Neuronal stem cell (in vitro differentiated cells): ENCODE data around the gene PLCG1. TPM values are rescaled to one million over a fixed set of nuclear protein-coding genes. Genes with fewer than 3 reads are reported as not detected.

ENCODE experiments used
- DNase-seq: peaks from one replicate; pipeline ENCODE4 v3.0.0-alpha.2; 2013; ENCODE audit warnings: low spot score
- H2AFZ ChIP-seq: one replicate; pipeline ENCODE4 v1.6.1; 2013; ENCODE audit warnings: mild to moderate bottlenecking, low read length, inconsistent platforms
- H2AK5ac ChIP-seq: 2 replicates; pipeline ENCODE4 v1.6.1; 2013; ENCODE audit warnings: low read depth, mild to moderate bottlenecking, inconsistent platforms, low read length, moderate library complexity, mixed read lengths
- H2BK120ac ChIP-seq: 2 replicates; pipeline ENCODE4 v1.6.1; 2013; ENCODE audit warnings: low read depth, mild to moderate bottlenecking, inconsistent platforms, low read length, moderate library complexity, mixed read lengths
- H2BK12ac ChIP-seq: one replicate; pipeline ENCODE4 v1.6.1; 2013; ENCODE audit warnings: low read length, inconsistent platforms
- H2BK15ac ChIP-seq: 2 replicates; pipeline ENCODE4 v1.6.1; 2013; ENCODE audit warnings: mild to moderate bottlenecking, low read length, inconsistent platforms, mixed read lengths
- H2BK5ac ChIP-seq: one replicate; pipeline ENCODE4 v1.6.1; 2013; ENCODE audit warnings: inconsistent platforms, mild to moderate bottlenecking, low read length, moderate library complexity
- H3K14ac ChIP-seq: one replicate; pipeline ENCODE4 v1.6.1; 2013; ENCODE audit warnings: low read length, inconsistent platforms
- H3K18ac ChIP-seq: 2 replicates; pipeline ENCODE4 v1.6.1; 2013; ENCODE audit warnings: low read length, inconsistent platforms
- H3K23ac ChIP-seq: 2 replicates; pipeline ENCODE4 v1.6.1; 2013; ENCODE audit warnings: low read depth, mild to moderate bottlenecking, mixed read lengths, low read length, inconsistent platforms; ENCODE audit not compliant: poor library complexity
- H3K27ac ChIP-seq: replicated peaks from 3 replicates; pipeline ENCODE4 v1.5.1; 2013; ENCODE audit warnings: low read length, inconsistent platforms
- H3K27me3 ChIP-seq, 3 experiments: 2 replicates each; pipeline ENCODE4 v1.6.1; 2013; ENCODE audit warnings: low read length in 3 of 3, mild to moderate bottlenecking in 2 of 3, inconsistent platforms in 1 of 3, low read depth in 1 of 3, mixed read lengths in 1 of 3, moderate library complexity in 1 of 3; ENCODE audit not compliant: control insufficient read depth in 3 of 3, insufficient read depth in 3 of 3
- H3K36me3 ChIP-seq, 2 donors: replicated peaks in 1 of 2; 2 replicates each; pipeline ENCODE4 v1.6.1; 2013; ENCODE audit warnings: low read length in 2 of 2; ENCODE audit not compliant: control insufficient read depth in 2 of 2, insufficient read depth in 2 of 2
- H3K4ac ChIP-seq: 2 replicates; pipeline ENCODE4 v1.6.1; 2013; ENCODE audit warnings: inconsistent platforms, mild to moderate bottlenecking, low read length, moderate library complexity
- H3K4me1 ChIP-seq, 2 donors: 1 replicate in 1 of 2; 2 replicates in 1 of 2; pipeline ENCODE4 v1.6.1; 2013; ENCODE audit warnings: low read length in 2 of 2, low read depth in 1 of 2; ENCODE audit not compliant: control insufficient read depth in 2 of 2, insufficient read depth in 1 of 2
- H3K4me2 ChIP-seq: one replicate; pipeline ENCODE4 v1.6.1; 2013; ENCODE audit warnings: mild to moderate bottlenecking, low read length, inconsistent platforms; ENCODE audit not compliant: insufficient read depth, poor library complexity, severe bottlenecking
- H3K4me3 ChIP-seq, 2 donors: 2 replicates each; pipeline ENCODE4 v1.5.1; 2013; ENCODE audit warnings: low read length in 2 of 2, mild to moderate bottlenecking in 2 of 2, inconsistent platforms in 1 of 2, moderate library complexity in 1 of 2
- H3K79me1 ChIP-seq: one replicate; pipeline ENCODE4 v1.6.1; 2013; ENCODE audit warnings: low read depth, mild to moderate bottlenecking, inconsistent platforms, low read length, moderate library complexity
- H3K9ac ChIP-seq: one replicate; pipeline ENCODE4 v1.6.1; 2013; ENCODE audit warnings: mild to moderate bottlenecking, low read depth, low read length, inconsistent platforms; ENCODE audit not compliant: poor library complexity
- H3K9me3 ChIP-seq, 2 donors: replicated peaks in 1 of 2; 2 replicates each; pipeline versions ENCODE3 to v1.6.1; 2013; ENCODE audit warnings: low read length in 2 of 2, mild to moderate bottlenecking in 2 of 2, inconsistent platforms in 1 of 2, low read depth in 1 of 2, mixed read lengths in 1 of 2, moderate library complexity in 1 of 2; ENCODE audit not compliant: control insufficient read depth in 2 of 2, insufficient read depth in 1 of 2
- H4K8ac ChIP-seq: one replicate; pipeline ENCODE4 v1.6.1; 2013; ENCODE audit warnings: low read depth, mild to moderate bottlenecking, inconsistent platforms, low read length, moderate library complexity
- H4K91ac ChIP-seq: one replicate; pipeline ENCODE4 v1.6.1; 2013; ENCODE audit warnings: low read length, low read depth, mild to moderate bottlenecking, inconsistent platforms; ENCODE audit not compliant: poor library complexity
- WGBS, 2 donors: extraction: QIAGEN DNeasy Blood & Tissue Kit; methylation state at CpG; one replicate each; pipeline ENCODE4 v1.1.7; 2013; ENCODE audit warnings: missing lambda C conversion rate in 2 of 2, mixed read lengths in 1 of 2; ENCODE audit not compliant: insufficient read length in 2 of 2, insufficient replicate concordance in 1 of 2; ENCODE audit errors: extremely low coverage in 2 of 2; 5-methylcytosine and 5-hydroxymethylcytosine counted together
- polyA plus RNA-seq, 2 experiments: library from polyadenylated mRNA; stranded (reverse); fragments of 200-250 nt; gene quantifications; one replicate each; pipeline ENCODE4 v1.2.3, GENCODE V29; 2013

Gene PLCG1
- polyA plus RNA-seq (2013, experiment 1 of 2), result 138 TPM
- 134 TPM for polyA plus RNA-seq (2013, experiment 2 of 2)

- DNase-seq, result peak; percentile 86
- Histone ChIP-seq H3K9me3 (no peaks in the 10 kb centered on the region), H2BK120ac (peak within 1 kb of the TSS; percentile 93), H3K27me3 (no peaks in the 10 kb centered on the region), H2BK15ac (no peak within 1 kb of the TSS), H2BK12ac (no peak within 1 kb of the TSS), H3K4ac (peak within 1 kb of the TSS; percentile 93), H2AK5ac (peak within 1 kb of the TSS; percentile 89), H3K79me1 (peaks cover 6% of the 10 kb centered on the region), H3K18ac (peak within 1 kb of the TSS; percentile 99), H3K14ac (peak within 1 kb of the TSS; percentile 99), H3K23ac (peak within 1 kb of the TSS; percentile 78), H4K91ac (peak within 1 kb of the TSS; percentile 93), H3K27ac (peak within 1 kb of the TSS; percentile 91), H3K9ac (peak within 1 kb of the TSS; percentile 100), H3K4me1 (peaks cover 27% of the 10 kb centered on the region in 2 donors), H2BK5ac (peak within 1 kb of the TSS; percentile 93), H3K36me3 (peaks cover 10 to 37% of the 10 kb centered on the region in 2 donors), H4K8ac (peak within 1 kb of the TSS; percentile 92), H3K4me2 (peak within 1 kb of the TSS; percentile 85), H3K4me3 (peak within 1 kb of the TSS; percentile 85 to 99), H2AFZ (peak within 1 kb of the TSS; percentile 95)
- WGBS, 2 donors, result no CpG with 5 or more reads among the region's 121 CpGs
These were observed at the start of gene PLCG1 for GRCh38 chr20:41136680-41137613. Gene PLCG1 (plus strand): TSS chr20:41137543. CDS start chr20:41137642, 99 bp downstream.

- H3K4me3 ChIP-seq, result no peak overlapping the region
- H3K9ac ChIP-seq, result no peak overlapping the region
- no peak overlapping the region for H2BK5ac ChIP-seq
- no peaks in the 10 kb centered on the region for H3K4me1 ChIP-seq
- H2BK15ac ChIP-seq, result no peak overlapping the region
- H3K4ac ChIP-seq, result no peak overlapping the region
- no peak overlapping the region for H3K27ac ChIP-seq
- H2AK5ac ChIP-seq, result no peak overlapping the region
- H3K4me2 ChIP-seq, result no peak overlapping the region
- no peak overlapping the region for H3K23ac ChIP-seq
- H3K27me3 ChIP-seq, result no peaks in the 10 kb centered on the region
- no peak overlapping the region for H4K8ac ChIP-seq
- no peak overlapping the region for H2AFZ ChIP-seq
- DNase-seq, result no peak
- H2BK120ac ChIP-seq, result no peak overlapping the region
- no peaks in the 10 kb centered on the region for H3K79me1 ChIP-seq
- H3K18ac ChIP-seq, result no peak overlapping the region
- no peak overlapping the region for H4K91ac ChIP-seq
- H3K14ac ChIP-seq, result no peak overlapping the region
- no peaks in the 10 kb centered on the region for H3K9me3 ChIP-seq
- WGBS, 2 donors, result no CpG with 5 or more reads among the region's 3 CpGs
- peaks cover 10 to 91% of the 10 kb centered on the region in 2 donors for H3K36me3 ChIP-seq
- H2BK12ac ChIP-seq, result no peak overlapping the region
These were observed 49.6 kb upstream of the PLCG1 start for GRCh38 chr20:41087777-41088176.

- H2BK5ac ChIP-seq, result no peak overlapping the region
- H3K27me3 ChIP-seq, result no peaks in the 10 kb centered on the region
- H3K4ac ChIP-seq, result no peak overlapping the region
- no peaks in the 10 kb centered on the region for H3K79me1 ChIP-seq
- H3K27ac ChIP-seq, result no peak overlapping the region
- H3K14ac ChIP-seq, result no peak overlapping the region
- H3K4me1 ChIP-seq, result no peaks in the 10 kb centered on the region
- no peak for DNase-seq
- no peak overlapping the region for H2BK12ac ChIP-seq
- no peak overlapping the region for H3K9ac ChIP-seq
- H3K23ac ChIP-seq, result no peak overlapping the region
- WGBS, 2 donors, result no CpG with 5 or more reads among the region's 3 CpGs
- no peak overlapping the region for H4K8ac ChIP-seq
- H3K36me3 ChIP-seq, result peaks cover 19 to 91% of the 10 kb centered on the region in 2 donors
- H2BK15ac ChIP-seq, result no peak overlapping the region
- no peak overlapping the region for H3K4me2 ChIP-seq
- no peak overlapping the region for H2AK5ac ChIP-seq
- no peak overlapping the region for H2AFZ ChIP-seq
- no peak overlapping the region for H4K91ac ChIP-seq
- H2BK120ac ChIP-seq, result no peak overlapping the region
- no peak overlapping the region for H3K18ac ChIP-seq
- no peaks in the 10 kb centered on the region for H3K9me3 ChIP-seq
- H3K4me3 ChIP-seq, result no peak overlapping the region
These were observed 47.8 kb upstream of the PLCG1 start for GRCh38 chr20:41089555-41089954.

- H4K91ac ChIP-seq, result no peak overlapping the region
- H3K4me1 ChIP-seq, result no peaks in the 10 kb centered on the region
- H3K4ac ChIP-seq, result no peak overlapping the region
- no peak overlapping the region for H3K9ac ChIP-seq
- no peak for DNase-seq
- H3K14ac ChIP-seq, result no peak overlapping the region
- H3K27me3 ChIP-seq, result no peaks in the 10 kb centered on the region
- no peak overlapping the region for H2BK15ac ChIP-seq
- no peak overlapping the region for H2AK5ac ChIP-seq
- H2BK12ac ChIP-seq, result no peak overlapping the region
- H3K18ac ChIP-seq, result no peak overlapping the region
- no peak overlapping the region for H3K27ac ChIP-seq
- H3K36me3 ChIP-seq, result peaks cover 20 to 90% of the 10 kb centered on the region in 2 donors
- H2AFZ ChIP-seq, result no peak overlapping the region
- H2BK5ac ChIP-seq, result no peak overlapping the region
- no peak overlapping the region for H2BK120ac ChIP-seq
- H4K8ac ChIP-seq, result no peak overlapping the region
- H3K9me3 ChIP-seq, result no peaks in the 10 kb centered on the region
- WGBS, 2 donors, result no CpG with 5 or more reads among the region's 4 CpGs
- no peak overlapping the region for H3K4me3 ChIP-seq
- H3K79me1 ChIP-seq, result no peaks in the 10 kb centered on the region
- no peak overlapping the region for H3K23ac ChIP-seq
- no peak overlapping the region for H3K4me2 ChIP-seq
These were observed 45.4 kb upstream of the PLCG1 start for GRCh38 chr20:41091927-41092326.
